Natural killer cell treated with Interleukin-12 subunit alpha and Interleukin-12 subunit beta and Interleukin-15 and Interleukin-18, amount 100 ng/mL, for 72 hours (primary cell): ENCODE measurements around the gene ANKRD18B. TPM values are rescaled to one million over a fixed set of nuclear protein-coding genes. Genes with fewer than 3 reads are reported as not detected.
"Not testable (repeated sequence)": the region's sequence is repeated elsewhere in the genome, so short reads cannot be mapped to it uniquely, and the experiment has no call there.

Experiments used
- ATAC-seq, 2 donors: fragments of 150-1000 bp; cut with Tn5 transposase in 1 of 2; sonication (Bioruptor Pico), chemical (Tn5 transposase) in 1 of 2; 2 replicates each; pipeline ENCODE4 v1.10.0; 2021
- DNase-seq: peaks from one replicate; pipeline ENCODE4 v3.0.0; 2022; ENCODE audit warnings: low spot score
- H3K27ac Mint-ChIP-seq, 2 donors: 1 replicate in 1 of 2; 2 replicates in 1 of 2; pipeline ENCODE4 v1.8.0; 2022; ENCODE audit warnings: mixed read lengths in 2 of 2, mild to moderate bottlenecking in 1 of 2, moderate library complexity in 1 of 2
- H3K27me3 Mint-ChIP-seq, 2 donors: 1 replicate in 1 of 2; 2 replicates in 1 of 2; pipeline ENCODE4 v1.8.0; 2022; ENCODE audit warnings: mixed read lengths in 2 of 2
- H3K36me3 Mint-ChIP-seq: one replicate; pipeline ENCODE4 v1.8.0; 2022; ENCODE audit warnings: mixed read lengths
- H3K4me1 Mint-ChIP-seq, 2 donors: 1 replicate in 1 of 2; 2 replicates in 1 of 2; pipeline ENCODE4 v1.8.0; 2022; ENCODE audit warnings: low read depth in 2 of 2, mixed read lengths in 2 of 2, mild to moderate bottlenecking in 1 of 2
- H3K4me3 Mint-ChIP-seq: one replicate; pipeline ENCODE4 v1.8.0; 2022; ENCODE audit warnings: mixed read lengths
- H3K9me3 Mint-ChIP-seq: 2 replicates; pipeline ENCODE4 v1.8.0; 2022; ENCODE audit warnings: mixed read lengths
- total RNA-seq, 2 donors: library from RNA; stranded (reverse); gene quantifications; one replicate each; pipeline ENCODE4 v1.2.3, GENCODE V29; 2022

The ANKRD18B gene
- 1 to 10 TPM in 1 of 2 donors, not detected in 1; 3.9 TPM for total RNA-seq

GRCh38 chr9:33523397-33524305, at the start of gene ANKRD18B:
Gene ANKRD18B (plus strand): TSS chr9:33524251. CDS start chr9:33524490, 239 bp downstream.
- H3K27ac Mint-ChIP-seq, result not testable (repeated sequence)

GRCh38 chr9:33475357-33475756, 48.7 kb upstream of the ANKRD18B start:
- no peaks in the 10 kb centered on the region for H3K9me3 Mint-ChIP-seq
- H3K27ac Mint-ChIP-seq, result no peak overlapping the region
- H3K4me3 Mint-ChIP-seq, result no peak overlapping the region
- DNase-seq (no peak), ATAC-seq (no peak)
- peaks cover 7% of the 10 kb centered on the region for H3K36me3 Mint-ChIP-seq
- no peaks in the 10 kb centered on the region for H3K27me3 Mint-ChIP-seq
- peaks cover 16 to 23% of the 10 kb centered on the region in 2 donors for H3K4me1 Mint-ChIP-seq

More at GRCh38 chr9:33523397-33524305, at the start of gene ANKRD18B:
- peak; percentile 89 to 97 for ATAC-seq
- Mint-ChIP-seq H3K27me3 (peaks cover 37 to 45% of the 10 kb centered on the region in 2 donors), H3K4me3 (peak within 1 kb of the TSS; percentile 83)
- peak; percentile 62 for DNase-seq
- not testable (repeated sequence) for H3K9me3 Mint-ChIP-seq, H3K4me1 Mint-ChIP-seq, H3K36me3 Mint-ChIP-seq

- H3K27me3 Mint-ChIP-seq, result no peaks in the 10 kb centered on the region
- DNase-seq, result peak; percentile 26
- H3K36me3 Mint-ChIP-seq, result peaks cover 3% of the 10 kb centered on the region
- no peak overlapping the region for H3K4me3 Mint-ChIP-seq
- H3K4me1 Mint-ChIP-seq, result peaks cover 13 to 20% of the 10 kb centered on the region in 2 donors
- ATAC-seq, result no peak
- H3K27ac Mint-ChIP-seq, result no peak overlapping the region
- no peaks in the 10 kb centered on the region for H3K9me3 Mint-ChIP-seq
Observed at GRCh38 chr9:33476503-33476902, 47.5 kb upstream of the ANKRD18B start.

GRCh38 chr9:33480106-33480505, 43.9 kb upstream of the ANKRD18B start:
- Mint-ChIP-seq H3K27ac (no peak overlapping the region), H3K27me3 (no peaks in the 10 kb centered on the region), H3K9me3 (no peaks in the 10 kb centered on the region), H3K36me3 (no peaks in the 10 kb centered on the region), H3K4me3 (no peak overlapping the region), H3K4me1 (no peaks in the 10 kb centered on the region)
- ATAC-seq (no peak), DNase-seq (no peak)

DNA sequence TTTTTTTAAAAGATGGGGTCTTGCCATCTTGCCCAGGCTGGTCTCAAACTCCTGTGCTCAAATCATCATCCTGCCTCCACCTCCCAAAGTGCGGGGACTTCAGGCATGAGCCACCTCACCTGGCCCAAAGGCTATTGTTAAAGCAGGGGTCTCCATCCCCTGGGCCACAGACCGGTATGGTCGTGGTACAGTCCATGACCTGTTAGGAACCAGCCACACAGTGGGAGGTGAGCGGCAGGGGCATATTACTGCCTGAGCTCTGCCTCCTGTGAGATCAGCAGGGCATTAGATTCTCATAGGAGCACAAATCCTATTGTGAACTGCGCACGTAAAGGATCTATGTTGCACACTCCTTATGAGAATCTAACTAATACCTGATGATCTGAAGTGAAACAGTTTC, 43.1 kb upstream of the ANKRD18B start:
- H3K27me3 Mint-ChIP-seq, result no peaks in the 10 kb centered on the region
- H3K4me1 Mint-ChIP-seq, result no peaks in the 10 kb centered on the region
- H3K4me3 Mint-ChIP-seq, result no peak overlapping the region
- DNase-seq, result no peak
- H3K9me3 Mint-ChIP-seq, result no peaks in the 10 kb centered on the region
- no peaks in the 10 kb centered on the region for H3K36me3 Mint-ChIP-seq
- no peak for ATAC-seq
- no peak overlapping the region for H3K27ac Mint-ChIP-seq

DNA sequence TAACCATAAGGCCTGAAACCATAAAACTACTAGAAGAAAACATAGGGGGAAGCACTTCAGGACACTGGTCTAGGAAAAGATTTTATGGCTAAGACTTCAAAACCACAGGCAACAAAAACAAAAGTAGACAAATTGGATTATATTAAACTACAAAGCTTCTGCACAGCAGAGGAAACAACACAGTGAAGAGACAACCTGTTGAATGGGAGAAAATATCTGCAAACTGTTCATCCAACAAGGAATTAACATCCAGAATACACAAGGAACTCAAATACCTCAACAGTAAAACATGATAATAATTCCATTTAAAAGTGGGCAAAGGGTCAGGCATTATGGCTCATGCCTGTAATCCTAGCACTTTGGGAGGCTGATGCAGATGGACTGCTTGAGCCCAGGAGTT, 38.7 kb upstream of the ANKRD18B start:
- not testable (repeated sequence) for H3K4me3 Mint-ChIP-seq, H3K27ac Mint-ChIP-seq, DNase-seq, H3K9me3 Mint-ChIP-seq, H3K4me1 Mint-ChIP-seq, H3K36me3 Mint-ChIP-seq, ATAC-seq, H3K27me3 Mint-ChIP-seq

GRCh38 chr9:33489066-33489465, 35.0 kb upstream of the ANKRD18B start:
- ATAC-seq (no peak), DNase-seq (no peak)
- H3K4me3 Mint-ChIP-seq, result no peak overlapping the region
- H3K27ac Mint-ChIP-seq, result no peak overlapping the region
- H3K9me3 Mint-ChIP-seq, result no peaks in the 10 kb centered on the region
- H3K27me3 Mint-ChIP-seq, result peaks cover 3 to 7% of the 10 kb centered on the region in 2 donors
- H3K36me3 Mint-ChIP-seq, result no peaks in the 10 kb centered on the region
- no peaks in the 10 kb centered on the region for H3K4me1 Mint-ChIP-seq

GRCh38 chr9:33493819-33494218, 30.2 kb upstream of the ANKRD18B start:
- H3K27me3 Mint-ChIP-seq, H3K4me3 Mint-ChIP-seq, ATAC-seq, H3K9me3 Mint-ChIP-seq, H3K27ac Mint-ChIP-seq, H3K4me1 Mint-ChIP-seq, DNase-seq, H3K36me3 Mint-ChIP-seq: not testable (repeated sequence)

GRCh38 chr9:33498387-33498786, 25.7 kb upstream of the ANKRD18B start:
- DNase-seq, result no peak
- Mint-ChIP-seq H3K27me3 (no peaks in the 10 kb centered on the region), H3K9me3 (no peaks in the 10 kb centered on the region), H3K36me3 (no peaks in the 10 kb centered on the region), H3K4me3 (no peak overlapping the region), H3K27ac (no peak overlapping the region), H3K4me1 (no peaks in the 10 kb centered on the region)
- ATAC-seq, result no peak

DNA sequence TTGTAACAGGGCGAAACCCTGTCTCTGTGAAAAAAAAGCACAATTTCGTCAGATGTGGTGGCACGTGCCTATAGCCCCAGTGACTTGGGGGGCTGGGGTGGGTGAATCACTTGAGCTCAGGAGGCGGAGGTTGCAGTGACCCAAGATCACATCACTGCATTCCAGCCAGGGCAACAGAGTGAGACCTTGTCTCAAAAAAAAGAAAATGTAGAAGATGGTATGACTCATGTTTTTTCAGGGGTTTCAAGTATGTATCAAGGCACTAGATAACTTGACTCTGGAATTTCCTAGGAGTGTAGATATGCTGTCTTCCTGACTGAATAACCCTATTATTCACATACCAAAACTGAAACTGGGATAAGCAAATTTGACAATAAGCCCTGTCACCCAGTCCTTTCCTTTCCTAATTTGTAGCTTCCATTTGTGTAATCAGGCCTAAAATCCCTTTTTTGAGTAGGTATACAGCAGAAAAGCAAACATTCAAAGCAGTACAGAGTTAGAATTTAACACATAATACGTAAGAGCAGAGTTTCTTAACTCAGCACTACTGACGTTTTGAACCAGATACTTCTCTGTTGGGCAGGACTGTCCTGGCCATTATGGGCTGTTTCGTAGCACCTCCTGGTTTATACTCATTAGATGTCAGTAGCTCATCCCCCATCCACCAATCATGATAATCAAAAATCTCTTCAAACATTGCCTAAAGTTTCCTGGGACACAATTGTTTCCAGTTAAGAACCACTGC, 17.3 kb upstream of the ANKRD18B start:
- no peak overlapping the region for H3K4me3 Mint-ChIP-seq

GRCh38 chr9:33510262-33511183, 13.5 kb upstream of the ANKRD18B start:
- peaks cover 2 to 8% of the 10 kb centered on the region in 2 donors for H3K4me1 Mint-ChIP-seq
- ATAC-seq (peak; percentile 82 to 84), DNase-seq (no peak)
- H3K27ac Mint-ChIP-seq, result peak overlapping the region; percentile 85 to 95
- no peaks in the 10 kb centered on the region for H3K36me3 Mint-ChIP-seq
- no peaks in the 10 kb centered on the region for H3K9me3 Mint-ChIP-seq
- peak overlapping the region; percentile 97 for H3K4me3 Mint-ChIP-seq
- H3K27me3 Mint-ChIP-seq, result no peaks in the 10 kb centered on the region

More for the DNA sequence above, 17.3 kb upstream of the ANKRD18B start:
- Mint-ChIP-seq H3K9me3 (no peaks in the 10 kb centered on the region), H3K27me3 (no peaks in the 10 kb centered on the region), H3K4me1 (peaks cover 2 to 8% of the 10 kb centered on the region in 2 donors), H3K27ac (no peak overlapping the region), H3K36me3 (no peaks in the 10 kb centered on the region)
- DNase-seq (no peak), ATAC-seq (no peak)

- not testable (repeated sequence) for H3K36me3 Mint-ChIP-seq, H3K27me3 Mint-ChIP-seq, H3K9me3 Mint-ChIP-seq, ATAC-seq, H3K4me1 Mint-ChIP-seq, DNase-seq
- Mint-ChIP-seq H3K27ac (peak overlapping the region; percentile 85 to 95), H3K4me3 (peak overlapping the region; percentile 97)
Observed at GRCh38 chr9:33511184-33511517, 12.9 kb upstream of the ANKRD18B start.

GRCh38 chr9:33512535-33512934, 11.5 kb upstream of the ANKRD18B start:
- not testable (repeated sequence) for ATAC-seq, H3K27ac Mint-ChIP-seq, H3K4me1 Mint-ChIP-seq, H3K4me3 Mint-ChIP-seq, DNase-seq, H3K36me3 Mint-ChIP-seq, H3K9me3 Mint-ChIP-seq, H3K27me3 Mint-ChIP-seq
